SK-N-MC (cell line): ENCODE results near the gene ATXN1.

ENCODE experiments used
- EZH2 ChIP-seq: fragments of 200-600 bp; sonication (generic); IDR thresholded peaks from one replicate; pipeline ENCODE4 v1.6.1; 2017; ENCODE audit warnings: antibody characterized with exemption
- FOXP2 ChIP-seq: optimal IDR thresholded peaks from 2 replicates; pipeline ENCODE3; 2011; ENCODE audit warnings: mild to moderate bottlenecking, moderate library complexity; ENCODE audit not compliant: insufficient read depth; ENCODE audit errors: extremely low read length, control extremely low read depth
- POLR2AphosphoS5 ChIP-seq: IDR thresholded peaks from 2 replicates; pipeline ENCODE4 v1.6.1; 2012; ENCODE audit warnings: mild to moderate bottlenecking, low read depth, low read length, borderline replicate concordance

DNA sequence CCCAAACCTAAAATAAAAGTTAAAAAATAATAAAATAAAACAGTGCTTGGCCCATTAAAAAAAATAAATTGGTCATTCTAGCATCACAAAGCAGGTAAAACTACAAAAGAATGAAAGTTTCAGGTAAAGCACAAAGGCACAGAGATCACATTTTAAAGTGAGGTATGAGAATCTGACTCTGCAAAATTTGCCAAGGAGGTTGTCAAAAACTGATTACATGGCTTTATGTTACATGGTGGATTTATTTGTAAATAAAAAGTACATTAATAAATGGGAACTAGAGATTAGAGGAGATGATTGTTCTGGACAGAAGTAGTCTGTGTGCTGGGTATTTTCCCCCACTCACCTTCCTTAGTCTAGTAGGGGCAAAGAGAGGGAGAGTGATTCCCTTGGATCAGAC lies 24.2 kb upstream of the ATXN1 start:
- TF ChIP-seq POLR2AphosphoS5 (no peak), EZH2 (no peak), FOXP2 (no peak)
